Glutamatergic neuron (in vitro differentiated cells): ENCODE data around the gene NCAPD2. TPM values are rescaled to one million over a fixed set of nuclear protein-coding genes. Genes with fewer than 3 reads are reported as not detected.
"Not testable (repeated sequence)": the region's sequence is repeated elsewhere in the genome, so short reads cannot be mapped to it uniquely, and the experiment has no call there.

Source experiments
- DNase-seq: peaks from one replicate; pipeline ENCODE4 v3.0.0; 2022
- H3K27ac Mint-ChIP-seq: one replicate; pipeline ENCODE4 v1.8.0; 2020; ENCODE audit warnings: mild to moderate bottlenecking, mixed read lengths, inconsistent platforms; ENCODE audit not compliant: unreplicated experiment
- H3K27me3 Mint-ChIP-seq: one replicate; pipeline ENCODE4 v1.8.0; 2020; ENCODE audit warnings: mild to moderate bottlenecking, moderate library complexity, mixed read lengths, inconsistent platforms; ENCODE audit not compliant: unreplicated experiment
- H3K36me3 Mint-ChIP-seq: one replicate; pipeline ENCODE4 v1.8.0; 2020; ENCODE audit warnings: mild to moderate bottlenecking, mixed read lengths, inconsistent platforms; ENCODE audit not compliant: unreplicated experiment
- H3K4me1 Mint-ChIP-seq: one replicate; pipeline ENCODE4 v1.8.0; 2020; ENCODE audit warnings: mild to moderate bottlenecking, low read depth, mixed read lengths, inconsistent platforms; ENCODE audit not compliant: unreplicated experiment
- H3K4me3 Mint-ChIP-seq: one replicate; pipeline ENCODE4 v1.8.0; 2020; ENCODE audit warnings: mild to moderate bottlenecking, mixed read lengths, inconsistent platforms; ENCODE audit not compliant: unreplicated experiment
- H3K9me3 Mint-ChIP-seq: one replicate; pipeline ENCODE4 v1.8.0; 2020; ENCODE audit warnings: mild to moderate bottlenecking, moderate library complexity, mixed read lengths, inconsistent platforms; ENCODE audit not compliant: unreplicated experiment
- total RNA-seq: library from RNA; stranded (reverse); fragmentation: NEBNext Ultra II Directional; extraction: Animal tissue kit (Norgen Biotek cat#: 25700); gene quantifications from one replicate; pipeline ENCODE4 v1.2.1, GENCODE V29; 2021; ENCODE audit not compliant: unreplicated experiment
- TF ChIP-seq, protein P1 (sequence below): fragments of 200-600 bp; sonication (generic); IDR thresholded peaks from one replicate; pipeline ENCODE4 v1.5.0; 2021; ENCODE audit not compliant: partially characterized antibody, unreplicated experiment

Gene NCAPD2
- total RNA-seq, 1 donor from 2014 or later = 29.3 TPM

DNA sequence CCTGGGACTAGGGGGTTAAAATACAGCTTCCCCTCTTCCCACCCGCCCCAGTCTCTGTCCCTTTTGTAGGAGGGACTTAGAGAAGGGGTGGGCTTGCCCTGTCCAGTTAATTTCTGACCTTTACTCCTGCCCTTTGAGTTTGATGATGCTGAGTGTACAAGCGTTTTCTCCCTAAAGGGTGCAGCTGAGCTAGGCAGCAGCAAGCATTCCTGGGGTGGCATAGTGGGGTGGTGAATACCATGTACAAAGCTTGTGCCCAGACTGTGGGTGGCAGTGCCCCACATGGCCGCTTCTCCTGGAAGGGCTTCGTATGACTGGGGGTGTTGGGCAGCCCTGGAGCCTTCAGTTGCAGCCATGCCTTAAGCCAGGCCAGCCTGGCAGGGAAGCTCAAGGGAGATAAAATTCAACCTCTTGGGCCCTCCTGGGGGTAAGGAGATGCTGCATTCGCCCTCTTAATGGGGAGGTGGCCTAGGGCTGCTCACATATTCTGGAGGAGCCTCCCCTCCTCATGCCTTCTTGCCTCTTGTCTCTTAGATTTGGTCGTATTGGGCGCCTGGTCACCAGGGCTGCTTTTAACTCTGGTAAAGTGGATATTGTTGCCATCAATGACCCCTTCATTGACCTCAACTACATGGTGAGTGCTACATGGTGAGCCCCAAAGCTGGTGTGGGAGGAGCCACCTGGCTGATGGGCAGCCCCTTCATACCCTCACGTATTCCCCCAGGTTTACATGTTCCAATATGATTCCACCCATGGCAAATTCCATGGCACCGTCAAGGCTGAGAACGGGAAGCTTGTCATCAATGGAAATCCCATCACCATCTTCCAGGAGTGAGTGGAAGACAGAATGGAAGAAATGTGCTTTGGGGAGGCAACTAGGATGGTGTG is 42.3 kb downstream of the NCAPD2 start:
- Mint-ChIP-seq H3K27ac (peak overlapping the region; percentile 93), H3K27me3 (peaks cover 17% of the 10 kb centered on the region), H3K9me3 (peaks cover 35% of the 10 kb centered on the region), H3K36me3 (peaks cover 3% of the 10 kb centered on the region), H3K4me1 (peaks cover 19% of the 10 kb centered on the region), H3K4me3 (peak overlapping the region; percentile 95)
- TF ChIP-seq, protein P1, sequence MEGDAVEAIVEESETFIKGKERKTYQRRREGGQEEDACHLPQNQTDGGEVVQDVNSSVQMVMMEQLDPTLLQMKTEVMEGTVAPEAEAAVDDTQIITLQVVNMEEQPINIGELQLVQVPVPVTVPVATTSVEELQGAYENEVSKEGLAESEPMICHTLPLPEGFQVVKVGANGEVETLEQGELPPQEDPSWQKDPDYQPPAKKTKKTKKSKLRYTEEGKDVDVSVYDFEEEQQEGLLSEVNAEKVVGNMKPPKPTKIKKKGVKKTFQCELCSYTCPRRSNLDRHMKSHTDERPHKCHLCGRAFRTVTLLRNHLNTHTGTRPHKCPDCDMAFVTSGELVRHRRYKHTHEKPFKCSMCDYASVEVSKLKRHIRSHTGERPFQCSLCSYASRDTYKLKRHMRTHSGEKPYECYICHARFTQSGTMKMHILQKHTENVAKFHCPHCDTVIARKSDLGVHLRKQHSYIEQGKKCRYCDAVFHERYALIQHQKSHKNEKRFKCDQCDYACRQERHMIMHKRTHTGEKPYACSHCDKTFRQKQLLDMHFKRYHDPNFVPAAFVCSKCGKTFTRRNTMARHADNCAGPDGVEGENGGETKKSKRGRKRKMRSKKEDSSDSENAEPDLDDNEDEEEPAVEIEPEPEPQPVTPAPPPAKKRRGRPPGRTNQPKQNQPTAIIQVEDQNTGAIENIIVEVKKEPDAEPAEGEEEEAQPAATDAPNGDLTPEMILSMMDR = no peak
- no peak for DNase-seq

DNA sequence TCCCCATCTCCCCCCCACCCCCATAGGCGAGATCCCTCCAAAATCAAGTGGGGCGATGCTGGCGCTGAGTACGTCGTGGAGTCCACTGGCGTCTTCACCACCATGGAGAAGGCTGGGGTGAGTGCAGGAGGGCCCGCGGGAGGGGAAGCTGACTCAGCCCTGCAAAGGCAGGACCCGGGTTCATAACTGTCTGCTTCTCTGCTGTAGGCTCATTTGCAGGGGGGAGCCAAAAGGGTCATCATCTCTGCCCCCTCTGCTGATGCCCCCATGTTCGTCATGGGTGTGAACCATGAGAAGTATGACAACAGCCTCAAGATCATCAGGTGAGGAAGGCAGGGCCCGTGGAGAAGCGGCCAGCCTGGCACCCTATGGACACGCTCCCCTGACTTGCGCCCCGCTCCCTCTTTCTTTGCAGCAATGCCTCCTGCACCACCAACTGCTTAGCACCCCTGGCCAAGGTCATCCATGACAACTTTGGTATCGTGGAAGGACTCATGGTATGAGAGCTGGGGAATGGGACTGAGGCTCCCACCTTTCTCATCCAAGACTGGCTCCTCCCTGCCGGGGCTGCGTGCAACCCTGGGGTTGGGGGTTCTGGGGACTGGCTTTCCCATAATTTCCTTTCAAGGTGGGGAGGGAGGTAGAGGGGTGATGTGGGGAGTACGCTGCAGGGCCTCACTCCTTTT is 43.1 kb downstream of the NCAPD2 start:
- DNase-seq = no peak
- H3K27me3 Mint-ChIP-seq = peaks cover 14% of the 10 kb centered on the region
- H3K27ac Mint-ChIP-seq = peak overlapping the region; percentile 28
- peaks cover 34% of the 10 kb centered on the region for H3K9me3 Mint-ChIP-seq
- H3K36me3 Mint-ChIP-seq = peaks cover 3% of the 10 kb centered on the region
- TF ChIP-seq, protein P1 = no peak
- peaks cover 18% of the 10 kb centered on the region for H3K4me1 Mint-ChIP-seq
- peak overlapping the region; percentile 25 for H3K4me3 Mint-ChIP-seq

DNA sequence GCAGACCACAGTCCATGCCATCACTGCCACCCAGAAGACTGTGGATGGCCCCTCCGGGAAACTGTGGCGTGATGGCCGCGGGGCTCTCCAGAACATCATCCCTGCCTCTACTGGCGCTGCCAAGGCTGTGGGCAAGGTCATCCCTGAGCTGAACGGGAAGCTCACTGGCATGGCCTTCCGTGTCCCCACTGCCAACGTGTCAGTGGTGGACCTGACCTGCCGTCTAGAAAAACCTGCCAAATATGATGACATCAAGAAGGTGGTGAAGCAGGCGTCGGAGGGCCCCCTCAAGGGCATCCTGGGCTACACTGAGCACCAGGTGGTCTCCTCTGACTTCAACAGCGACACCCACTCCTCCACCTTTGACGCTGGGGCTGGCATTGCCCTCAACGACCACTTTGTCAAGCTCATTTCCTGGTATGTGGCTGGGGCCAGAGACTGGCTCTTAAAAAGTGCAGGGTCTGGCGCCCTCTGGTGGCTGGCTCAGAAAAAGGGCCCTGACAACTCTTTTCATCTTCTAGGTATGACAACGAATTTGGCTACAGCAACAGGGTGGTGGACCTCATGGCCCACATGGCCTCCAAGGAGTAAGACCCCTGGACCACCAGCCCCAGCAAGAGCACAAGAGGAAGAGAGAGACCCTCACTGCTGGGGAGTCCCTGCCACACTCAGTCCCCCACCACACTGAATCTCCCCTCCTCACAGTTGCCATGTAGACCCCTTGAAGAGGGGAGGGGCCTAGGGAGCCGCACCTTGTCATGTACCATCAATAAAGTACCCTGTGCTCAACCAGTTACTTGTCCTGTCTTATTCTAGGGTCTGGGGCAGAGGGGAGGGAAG is 43.9 kb downstream of the NCAPD2 start:
- Mint-ChIP-seq H3K4me1 (peaks cover 11% of the 10 kb centered on the region), H3K27ac (peak overlapping the region; percentile 86), H3K4me3 (peak overlapping the region; percentile 45), H3K9me3 (peaks cover 28% of the 10 kb centered on the region)
- not testable (repeated sequence) for H3K27me3 Mint-ChIP-seq, H3K36me3 Mint-ChIP-seq
- TF ChIP-seq, protein P1 = peak; percentile 94
- DNase-seq = peak; percentile 87

DNA sequence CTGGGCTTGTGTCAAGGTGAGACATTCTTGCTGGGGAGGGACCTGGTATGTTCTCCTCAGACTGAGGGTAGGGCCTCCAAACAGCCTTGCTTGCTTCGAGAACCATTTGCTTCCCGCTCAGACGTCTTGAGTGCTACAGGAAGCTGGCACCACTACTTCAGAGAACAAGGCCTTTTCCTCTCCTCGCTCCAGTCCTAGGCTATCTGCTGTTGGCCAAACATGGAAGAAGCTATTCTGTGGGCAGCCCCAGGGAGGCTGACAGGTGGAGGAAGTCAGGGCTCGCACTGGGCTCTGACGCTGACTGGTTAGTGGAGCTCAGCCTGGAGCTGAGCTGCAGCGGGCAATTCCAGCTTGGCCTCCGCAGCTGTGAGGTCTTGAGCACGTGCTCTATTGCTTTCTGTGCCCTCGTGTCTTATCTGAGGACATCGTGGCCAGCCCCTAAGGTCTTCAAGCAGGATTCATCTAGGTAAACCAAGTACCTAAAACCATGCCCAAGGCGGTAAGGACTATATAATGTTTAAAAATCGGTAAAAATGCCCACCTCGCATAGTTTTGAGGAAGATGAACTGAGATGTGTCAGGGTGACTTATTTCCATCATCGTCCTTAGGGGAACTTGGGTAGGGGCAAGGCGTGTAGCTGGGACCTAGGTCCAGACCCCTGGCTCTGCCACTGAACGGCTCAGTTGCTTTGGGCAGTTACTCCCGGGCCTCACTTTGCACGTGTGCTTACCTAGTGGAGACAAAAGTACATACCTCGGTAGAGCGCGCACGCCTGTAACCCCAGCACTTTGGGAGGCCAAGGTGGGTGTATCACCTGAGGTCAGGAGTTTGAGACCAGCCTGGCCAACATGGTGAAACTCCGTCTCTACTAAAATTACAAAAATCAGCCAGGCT is 44.8 kb downstream of the NCAPD2 start:
- Mint-ChIP-seq H3K4me1 (peaks cover 11% of the 10 kb centered on the region), H3K4me3 (peak overlapping the region; percentile 42), H3K27ac (peak overlapping the region; percentile 86), H3K27me3 (peaks cover 8% of the 10 kb centered on the region), H3K36me3 (peaks cover 3% of the 10 kb centered on the region), H3K9me3 (peaks cover 26% of the 10 kb centered on the region)
- TF ChIP-seq, protein P1 = no peak
- DNase-seq = no peak
